Upper lobe of left lung (tissue), 6 donors: ENCODE measurements around the gene SFXN5. TPM values are rescaled to one million over a fixed set of nuclear protein-coding genes. Genes with fewer than 3 reads are reported as not detected.

Source experiments
- ATAC-seq, 2 donors: fragments of 200-7000 bp; cut with Tn5 transposase; one replicate each; pipeline ENCODE4 v1.9.1; 2022; ENCODE audit warnings: mild to moderate bottlenecking in 2 of 2, moderate library complexity in 2 of 2; ENCODE audit not compliant: low FRiP score in 2 of 2
- DNase-seq, 2 donors: peaks; one replicate each; pipeline ENCODE4 v3.0.0-alpha.2; 2019 to 2020
- H3K27ac ChIP-seq, 4 donors: fragments of 200-600 bp; sonication (generic); one replicate each; pipeline ENCODE4 v1.5.1; 2016 to 2019
- H3K27me3 ChIP-seq, 4 donors: fragments of 200-600 bp; sonication (generic); one replicate each; pipeline ENCODE4 v1.5.1; 2017 to 2019
- H3K36me3 ChIP-seq, 4 donors: fragments of 200-600 bp; sonication (generic); one replicate each; pipeline ENCODE4 v1.5.1; 2016 to 2019
- H3K4me1 ChIP-seq, 4 donors: fragments of 200-600 bp; sonication (generic); one replicate each; pipeline ENCODE4 v1.5.1; 2018 to 2019
- H3K4me3 ChIP-seq, 4 donors: fragments of 200-600 bp; sonication (generic); one replicate each; pipeline ENCODE4 v1.5.1; 2017 to 2019; ENCODE audit warnings: mild to moderate bottlenecking in 2 of 4, moderate library complexity in 1 of 4
- H3K9me3 ChIP-seq, 4 donors: fragments of 200-600 bp; sonication (generic); one replicate each; pipeline ENCODE4 v1.5.1; 2018 to 2019
- CTCF ChIP-seq, 6 experiments: fragments of 450-650 bp in 4 of 6; fragments of 200-600 bp in 2 of 6; sonication (generic) in 2 of 6; IDR thresholded peaks; one replicate each; pipeline ENCODE4 v1.5.1; 2016 to 2019; ENCODE audit warnings: antibody characterized with exemption in 6 of 6
- EP300 ChIP-seq, 4 donors: sonication (generic); formaldehyde crosslinking; IDR thresholded peaks; one replicate each; pipeline ENCODE4 v1.5.1; 2017; ENCODE audit warnings: antibody characterized with exemption in 4 of 4, control low read depth in 2 of 4
- POLR2A ChIP-seq, 4 donors: fragments of 450-650 bp; IDR thresholded peaks; one replicate each; pipeline ENCODE4 v1.5.1; 2016 to 2017; ENCODE audit warnings: antibody characterized with exemption in 4 of 4, mild to moderate bottlenecking in 2 of 4
- POLR2AphosphoS5 ChIP-seq, 2 donors: sonication (generic); formaldehyde crosslinking; IDR thresholded peaks; one replicate each; pipeline ENCODE4 v1.5.1; 2017; ENCODE audit warnings: antibody characterized with exemption in 2 of 2
- WGBS, 2 donors: methylation state at CpG; one replicate each; pipeline ENCODE4 v1.1.5; 2017 to 2018; 5-methylcytosine and 5-hydroxymethylcytosine counted together
- total RNA-seq, 6 donors: library from RNA; depleted of rRNA in 4 of 6; stranded (reverse); fragments of >200 nt in 4 of 6; gene quantifications; one replicate each; pipeline versions ENCODE4 v1.1.0 to v1.2.1, GENCODE V29; 2016 to 2021
- donor health status: DM: no; HTN: no; CAD: no; lungs with moderate emphysema.
- donor health status: DM: no; HTN: yes; CAD: no; lungs with severe emphysema.

The SFXN5 gene
- total RNA-seq, 6 donors from 2014 or later = 10.8 to 44.0 (median 13.7) TPM

GRCh38 chr2:72995430-72996116, 75.9 kb downstream of the SFXN5 start:
- DNase-seq (no peak), ATAC-seq (no peak)
- H3K27me3 ChIP-seq = no peaks in the 10 kb centered on the region
- peaks cover 0 to 11% (median 3%) of the 10 kb centered on the region in 4 donors for H3K36me3 ChIP-seq
- no peak overlapping the region for H3K27ac ChIP-seq
- 80 to 86% methylated on average over 13 to 15 of the region's 15 CpGs for WGBS, 2 donors
- no peak for TF ChIP-seq POLR2AphosphoS5 (IDR thresholded peaks at IDR 0.05)
- no peak for TF ChIP-seq POLR2A (IDR thresholded peaks at IDR 0.05)
- no peak for TF ChIP-seq CTCF (IDR thresholded peaks at IDR 0.05)
- no peaks in the 10 kb centered on the region for H3K4me1 ChIP-seq
- H3K4me3 ChIP-seq = no peak overlapping the region
- H3K9me3 ChIP-seq = no peaks in the 10 kb centered on the region

GRCh38 chr2:72994991-72995380, 76.5 kb downstream of the SFXN5 start:
- DNase-seq = no peak
- H3K36me3 ChIP-seq = peaks cover 0 to 11% (median 4%) of the 10 kb centered on the region in 4 donors
- 74% methylated on average over 6 of the region's 6 CpGs for WGBS, 2 donors
- H3K27ac ChIP-seq = no peak overlapping the region
- no peak for ATAC-seq
- H3K27me3 ChIP-seq = no peaks in the 10 kb centered on the region
- TF ChIP-seq POLR2A (IDR thresholded peaks at IDR 0.05) = no peak
- TF ChIP-seq EP300 (IDR thresholded peaks at IDR 0.05) = no peak
- no peak for TF ChIP-seq CTCF (IDR thresholded peaks at IDR 0.05)
- no peak for TF ChIP-seq POLR2AphosphoS5 (IDR thresholded peaks at IDR 0.05)
- no peaks in the 10 kb centered on the region for H3K9me3 ChIP-seq
- H3K4me3 ChIP-seq = no peak overlapping the region
- no peaks in the 10 kb centered on the region for H3K4me1 ChIP-seq

- H3K27ac ChIP-seq = no peak overlapping the region
- H3K27me3 ChIP-seq = no peaks in the 10 kb centered on the region
- H3K4me3 ChIP-seq = no peak overlapping the region
- ATAC-seq (no peak), DNase-seq (no peak)
- H3K4me1 ChIP-seq = no peaks in the 10 kb centered on the region
- peaks cover 0 to 13% (median 5%) of the 10 kb centered on the region in 4 donors for H3K36me3 ChIP-seq
- TF ChIP-seq CTCF (IDR thresholded peaks at IDR 0.05) (no peak), POLR2A (IDR thresholded peaks at IDR 0.05) (no peak), EP300 (IDR thresholded peaks at IDR 0.05) (no peak), POLR2AphosphoS5 (IDR thresholded peaks at IDR 0.05) (no peak)
- no peaks in the 10 kb centered on the region for H3K9me3 ChIP-seq
- WGBS, 2 donors = 82 to 84% methylated on average over 9 to 10 of the region's 10 CpGs
Observed at GRCh38 chr2:72994282-72994990, 77.1 kb downstream of the SFXN5 start.

DNA sequence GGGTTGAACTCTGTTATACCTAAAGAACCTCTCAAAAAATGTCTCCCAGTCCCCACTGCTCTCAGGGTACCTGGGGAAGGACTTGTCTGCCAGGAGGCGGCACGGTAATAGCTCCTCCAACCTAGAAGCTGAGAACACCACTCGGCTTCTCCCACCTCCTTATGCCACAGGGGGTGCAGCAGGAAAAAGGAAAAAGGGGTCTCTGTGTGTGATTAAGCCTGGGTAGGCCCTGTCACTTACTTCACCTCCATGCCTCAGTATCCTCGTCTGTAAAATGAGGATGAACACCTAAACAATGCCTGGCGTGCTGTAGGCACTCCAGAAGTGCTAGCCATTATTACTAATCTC, 77.6 kb downstream of the SFXN5 start:
- Histone ChIP-seq H3K9me3 (no peaks in the 10 kb centered on the region), H3K4me1 (no peaks in the 10 kb centered on the region), H3K27ac (no peak overlapping the region), H3K27me3 (no peaks in the 10 kb centered on the region), H3K36me3 (peaks cover 0 to 13% (median 5%) of the 10 kb centered on the region in 4 donors), H3K4me3 (no peak overlapping the region)
- WGBS, 2 donors = 68 to 96% methylated on average over 5 of the region's 5 CpGs
- DNase-seq (no peak), ATAC-seq (no peak)
- TF ChIP-seq POLR2AphosphoS5 (IDR thresholded peaks at IDR 0.05) (no peak), POLR2A (IDR thresholded peaks at IDR 0.05) (no peak), CTCF (IDR thresholded peaks at IDR 0.05) (no peak), EP300 (IDR thresholded peaks at IDR 0.05) (no peak)
